CD4-positive, alpha-beta T cell treated with Interleukin-6 for 4 hours (primary cell): ENCODE data around the gene PLA2G4B.

Experiments
- DNase-seq: peaks from one replicate; pipeline ENCODE4 v3.0.0-alpha.2; 2020; ENCODE audit warnings: mixed read lengths

Gene PLA2G4B

GRCh38 chr15:41809121-41809520 lies 29.5 kb upstream of the PLA2G4B start:
- DNase-seq: no peak

GRCh38 chr15:41809526-41810220 lies 29.0 kb upstream of the PLA2G4B start:
- no peak for DNase-seq

- no peak for DNase-seq
Observed at GRCh38 chr15:41810651-41811431, 27.8 kb upstream of the PLA2G4B start.

GRCh38 chr15:41811432-41812195 lies 27.0 kb upstream of the PLA2G4B start:
- peak; percentile 86 for DNase-seq

GRCh38 chr15:41812820-41813375 lies 25.7 kb upstream of the PLA2G4B start:
- DNase-seq: no peak

- DNase-seq: no peak
Observed at GRCh38 chr15:41813426-41813825, 25.2 kb upstream of the PLA2G4B start.

- DNase-seq: no peak
Observed at GRCh38 chr15:41814534-41814933, 24.1 kb upstream of the PLA2G4B start.

GRCh38 chr15:41816788-41817187 lies 21.9 kb upstream of the PLA2G4B start:
- DNase-seq: no peak

GRCh38 chr15:41817327-41817726 lies 21.3 kb upstream of the PLA2G4B start:
- DNase-seq: no peak

- DNase-seq: no peak
Observed at GRCh38 chr15:41817781-41818180, 20.9 kb upstream of the PLA2G4B start.

GRCh38 chr15:41819455-41820050 lies 19.1 kb upstream of the PLA2G4B start:
- no peak for DNase-seq

GRCh38 chr15:41820791-41821423 lies 17.7 kb upstream of the PLA2G4B start:
- no peak for DNase-seq

GRCh38 chr15:41821831-41822230 lies 16.8 kb upstream of the PLA2G4B start:
- DNase-seq: no peak

GRCh38 chr15:41822471-41822870 lies 16.2 kb upstream of the PLA2G4B start:
- DNase-seq: no peak

GRCh38 chr15:41822957-41823356 lies 15.7 kb upstream of the PLA2G4B start:
- no peak for DNase-seq

GRCh38 chr15:41823502-41823901 lies 15.1 kb upstream of the PLA2G4B start:
- DNase-seq: no peak

GRCh38 chr15:41824062-41824745 lies 14.4 kb upstream of the PLA2G4B start:
- DNase-seq: no peak

- DNase-seq: no peak
Observed at GRCh38 chr15:41825145-41825544, 13.5 kb upstream of the PLA2G4B start.

- no peak for DNase-seq
Observed at GRCh38 chr15:41825572-41826535, 12.8 kb upstream of the PLA2G4B start.

GRCh38 chr15:41827290-41827879 lies 11.3 kb upstream of the PLA2G4B start:
- peak; percentile 46 for DNase-seq
